HEK293 (cell line): ENCODE results near the gene TMEM45B.
"Not testable (repeated sequence)": the region's sequence is repeated elsewhere in the genome, so short reads cannot be mapped to it uniquely, and the experiment has no call there.

Experiments
- CTCF ChIA-PET: fragments of 350-600 bp; formaldehyde crosslinking; extraction: SDS; loops from one replicate; lab custom pipeline; 2021; ENCODE audit warnings: antibody characterized with exemption; lab: Yijun Ruan, JAX
- POLR2A ChIA-PET: fragments of 300-600 bp; formaldehyde crosslinking; extraction: SDS; loops from one replicate; lab custom pipeline; 2020; ENCODE audit warnings: antibody characterized with exemption, inconsistent platforms; lab: Yijun Ruan, JAX
- H3K27ac ChIP-seq: fragments of 200-500 bp; sonication (Bioruptor generic); 2 replicates; pipeline ENCODE4 v1.5.1; 2014; ENCODE audit warnings: low read depth, low read length, control low read depth, inconsistent platforms; ENCODE audit errors: extremely low read depth
- H3K36me3 ChIP-seq, 2 experiments: fragments of 200-500 bp in 1 of 2; sonication (Bioruptor generic) in 1 of 2; 1 replicate in 1 of 2; 2 replicates in 1 of 2; pipeline ENCODE4 v1.5.1; 2014 to 2017; ENCODE audit warnings: inconsistent platforms in 2 of 2, low read length in 2 of 2; ENCODE audit not compliant: control insufficient read depth in 2 of 2, insufficient read depth in 1 of 2
- H3K4me1 ChIP-seq: fragments of 200-500 bp; sonication (Bioruptor generic); 2 replicates; pipeline ENCODE4 v1.5.1; 2014; ENCODE audit warnings: mild to moderate bottlenecking, low read length, inconsistent platforms; ENCODE audit not compliant: control insufficient read depth, insufficient read depth
- H3K4me3 ChIP-seq: 2 replicates; pipeline ENCODE4 v1.5.1; 2011; ENCODE audit warnings: low read depth, mild to moderate bottlenecking, control low read depth, low read length, moderate library complexity
- H3K9me3 ChIP-seq: fragments of 200-500 bp; sonication (Bioruptor generic); 2 replicates; pipeline ENCODE4 v1.5.1; 2014; ENCODE audit warnings: low read depth, low read length, inconsistent platforms; ENCODE audit not compliant: control insufficient read depth, insufficient read depth
- HIC1 ChIP-seq: fragments of 450-650 bp; formaldehyde crosslinking; IDR thresholded peaks from 2 replicates; pipeline ENCODE4 v1.5.1; 2016; ENCODE audit warnings: missing biosample characterization, missing genetic modification characterization
- OVOL3 ChIP-seq: fragments of 450-650 bp; formaldehyde crosslinking; IDR thresholded peaks from 2 replicates; pipeline ENCODE4 v1.5.1; 2016; ENCODE audit warnings: missing biosample characterization, missing genetic modification characterization
- RBAK ChIP-seq: fragments of 450-650 bp; formaldehyde crosslinking; IDR thresholded peaks from 2 replicates; pipeline ENCODE4 v1.5.1; 2016; ENCODE audit warnings: missing biosample characterization, missing genetic modification characterization
- YY2 ChIP-seq: fragments of 450-650 bp; formaldehyde crosslinking; IDR thresholded peaks from 2 replicates; pipeline ENCODE4 v1.5.1; 2016; ENCODE audit warnings: missing biosample characterization, missing genetic modification characterization
- ZNF169 ChIP-seq: fragments of 450-650 bp; formaldehyde crosslinking; IDR thresholded peaks from 2 replicates; pipeline ENCODE4 v1.5.1; 2016; ENCODE audit warnings: missing biosample characterization, missing genetic modification characterization
- ZNF175 ChIP-seq: fragments of 450-650 bp; formaldehyde crosslinking; IDR thresholded peaks from 2 replicates; pipeline ENCODE4 v1.5.1; 2016; ENCODE audit warnings: missing biosample characterization, missing genetic modification characterization
- ZNF280D ChIP-seq: fragments of 450-650 bp; formaldehyde crosslinking; IDR thresholded peaks from 2 replicates; pipeline ENCODE4 v1.5.1; 2016; ENCODE audit warnings: missing biosample characterization, missing genetic modification characterization
- ZNF311 ChIP-seq: fragments of 450-650 bp; formaldehyde crosslinking; IDR thresholded peaks from 2 replicates; pipeline ENCODE4 v1.5.1; 2017; ENCODE audit warnings: missing biosample characterization, missing genetic modification characterization, borderline replicate concordance
- ZNF449 ChIP-seq: fragments of 450-650 bp; formaldehyde crosslinking; IDR thresholded peaks from 2 replicates; pipeline ENCODE4 v1.5.1; 2017; ENCODE audit warnings: missing biosample characterization, mild to moderate bottlenecking, missing genetic modification characterization, moderate library complexity
- ZNF654 ChIP-seq: fragments of 450-650 bp; formaldehyde crosslinking; IDR thresholded peaks from 2 replicates; pipeline ENCODE4 v1.5.1; 2016; ENCODE audit warnings: low read depth, missing biosample characterization, missing genetic modification characterization
- ZNF785 ChIP-seq: fragments of 450-650 bp; formaldehyde crosslinking; IDR thresholded peaks from 2 replicates; pipeline ENCODE4 v1.5.1; 2016; ENCODE audit warnings: missing biosample characterization, missing genetic modification characterization
- TF ChIP-seq, protein P1 (sequence below): fragments of 450-650 bp; formaldehyde crosslinking; IDR thresholded peaks from 2 replicates; pipeline ENCODE4 v1.5.1; 2016; ENCODE audit warnings: missing biosample characterization, missing genetic modification characterization
- TF ChIP-seq, protein P2 (sequence below): fragments of 450-650 bp; formaldehyde crosslinking; IDR thresholded peaks from 2 replicates; pipeline ENCODE4 v1.5.1; 2017; ENCODE audit warnings: missing biosample characterization, missing genetic modification characterization
- TF ChIP-seq, protein P3 (sequence below): fragments of 450-650 bp; formaldehyde crosslinking; IDR thresholded peaks from 2 replicates; pipeline ENCODE4 v1.5.1; 2017; ENCODE audit warnings: missing biosample characterization, missing genetic modification characterization

TMEM45B gene

GRCh38 chr11:129785383-129786111 lies 30.1 kb upstream of the TMEM45B start:
- TF ChIP-seq, protein P1, sequence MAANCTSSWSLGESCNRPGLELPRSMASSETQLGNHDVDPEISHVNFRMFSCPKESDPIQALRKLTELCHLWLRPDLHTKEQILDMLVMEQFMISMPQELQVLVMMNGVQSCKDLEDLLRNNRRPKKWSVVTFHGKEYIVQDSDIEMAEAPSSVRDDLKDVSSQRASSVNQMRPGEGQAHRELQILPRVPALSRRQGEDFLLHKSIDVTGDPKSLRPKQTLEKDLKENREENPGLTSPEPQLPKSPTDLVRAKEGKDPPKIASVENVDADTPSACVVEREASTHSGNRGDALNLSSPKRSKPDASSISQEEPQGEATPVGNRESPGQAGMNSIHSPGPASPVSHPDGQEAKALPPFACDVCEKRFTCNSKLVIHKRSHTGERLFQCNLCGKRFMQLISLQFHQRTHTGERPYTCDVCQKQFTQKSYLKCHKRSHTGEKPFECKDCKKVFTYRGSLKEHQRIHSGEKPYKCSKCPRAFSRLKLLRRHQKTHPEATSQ (tag by site-specific recombination), result no peak
- peak; percentile 51 for TF ChIP-seq ZNF654 (tag by site-specific recombination)
- TF ChIP-seq, all 188 proteins: peak for 1
- H3K27ac ChIP-seq, result no peak overlapping the region
- no peaks in the 10 kb centered on the region for H3K36me3 ChIP-seq
- ChIA-PET CTCF (interaction anchor here (0.6 to 2.4 kb wide), 14 partner anchors 12 to 1639 kb away, joined by 3 to 20 read pairs (median 4); no protein-coding TSS in a partner anchor), POLR2A (no interaction called here)
- H3K4me3 ChIP-seq, result no peak overlapping the region
- H3K9me3 ChIP-seq, result no peaks in the 10 kb centered on the region
- no peaks in the 10 kb centered on the region for H3K4me1 ChIP-seq

DNA sequence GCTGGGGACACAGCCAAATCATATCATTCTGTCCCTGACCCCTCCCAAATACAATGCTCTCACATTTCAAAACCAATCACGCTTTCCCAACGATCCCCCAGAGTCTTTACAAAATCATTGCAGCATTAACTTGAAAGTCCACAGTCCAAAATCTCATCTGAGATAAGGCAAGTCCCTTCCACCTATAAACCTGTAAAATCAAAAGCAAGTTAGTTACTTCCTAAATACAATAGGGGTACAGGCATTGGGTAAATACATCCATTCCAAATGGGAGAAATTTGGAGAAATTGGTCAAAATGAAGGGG lies 29.6 kb upstream of the TMEM45B start:
- H3K4me3 ChIP-seq, H3K4me1 ChIP-seq, H3K36me3 ChIP-seq, POLR2A ChIA-PET, H3K9me3 ChIP-seq, H3K27ac ChIP-seq: not testable (repeated sequence)
- CTCF ChIA-PET, result interaction anchor here (0.6 to 2.4 kb wide), 11 partner anchors 11 to 1527 kb away, joined by 3 to 20 read pairs (median 4); no protein-coding TSS in a partner anchor

DNA sequence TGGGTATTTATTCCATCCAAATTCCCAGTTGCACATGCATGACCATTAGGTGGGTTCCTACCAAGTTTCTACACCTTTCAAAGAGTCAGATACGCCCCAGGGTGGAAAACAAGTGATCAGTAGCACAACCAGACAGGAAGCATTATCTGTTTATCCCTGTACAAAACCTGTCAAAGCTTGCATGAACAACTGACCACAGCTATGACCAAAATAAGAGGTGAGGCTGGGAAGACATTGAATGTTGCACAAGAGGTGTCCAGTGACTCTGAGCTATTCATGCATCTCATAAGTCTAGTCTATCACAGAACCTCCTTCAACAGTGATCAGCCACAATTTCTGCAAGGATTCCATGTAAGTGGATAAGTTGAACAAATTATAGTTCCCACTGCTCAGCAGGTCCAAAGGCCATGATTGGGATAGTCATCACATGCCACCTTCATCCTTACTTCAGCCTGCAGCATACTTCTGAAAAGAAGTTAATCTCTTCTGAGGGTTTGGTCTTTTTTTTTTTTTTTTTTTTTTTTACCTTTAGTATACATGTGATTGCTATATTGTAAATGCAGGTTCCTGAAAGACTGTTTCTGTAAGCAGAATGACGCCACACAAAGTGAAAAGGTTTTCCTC lies 28.0 kb upstream of the TMEM45B start:
- Histone ChIP-seq H3K9me3 (no peaks in the 10 kb centered on the region), H3K36me3 (no peaks in the 10 kb centered on the region), H3K4me1 (no peaks in the 10 kb centered on the region), H3K27ac (no peak overlapping the region), H3K4me3 (no peak overlapping the region)
- no peak for TF ChIP-seq ZNF785 (tag by site-specific recombination)
- TF ChIP-seq, protein P2, sequence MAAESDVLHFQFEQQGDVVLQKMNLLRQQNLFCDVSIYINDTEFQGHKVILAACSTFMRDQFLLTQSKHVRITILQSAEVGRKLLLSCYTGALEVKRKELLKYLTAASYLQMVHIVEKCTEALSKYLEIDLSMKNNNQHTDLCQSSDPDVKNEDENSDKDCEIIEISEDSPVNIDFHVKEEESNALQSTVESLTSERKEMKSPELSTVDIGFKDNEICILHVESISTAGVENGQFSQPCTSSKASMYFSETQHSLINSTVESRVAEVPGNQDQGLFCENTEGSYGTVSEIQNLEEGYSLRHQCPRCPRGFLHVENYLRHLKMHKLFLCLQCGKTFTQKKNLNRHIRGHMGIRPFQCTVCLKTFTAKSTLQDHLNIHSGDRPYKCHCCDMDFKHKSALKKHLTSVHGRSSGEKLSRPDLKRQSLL (tag by site-specific recombination), result no peak
- TF ChIP-seq, protein P3, sequence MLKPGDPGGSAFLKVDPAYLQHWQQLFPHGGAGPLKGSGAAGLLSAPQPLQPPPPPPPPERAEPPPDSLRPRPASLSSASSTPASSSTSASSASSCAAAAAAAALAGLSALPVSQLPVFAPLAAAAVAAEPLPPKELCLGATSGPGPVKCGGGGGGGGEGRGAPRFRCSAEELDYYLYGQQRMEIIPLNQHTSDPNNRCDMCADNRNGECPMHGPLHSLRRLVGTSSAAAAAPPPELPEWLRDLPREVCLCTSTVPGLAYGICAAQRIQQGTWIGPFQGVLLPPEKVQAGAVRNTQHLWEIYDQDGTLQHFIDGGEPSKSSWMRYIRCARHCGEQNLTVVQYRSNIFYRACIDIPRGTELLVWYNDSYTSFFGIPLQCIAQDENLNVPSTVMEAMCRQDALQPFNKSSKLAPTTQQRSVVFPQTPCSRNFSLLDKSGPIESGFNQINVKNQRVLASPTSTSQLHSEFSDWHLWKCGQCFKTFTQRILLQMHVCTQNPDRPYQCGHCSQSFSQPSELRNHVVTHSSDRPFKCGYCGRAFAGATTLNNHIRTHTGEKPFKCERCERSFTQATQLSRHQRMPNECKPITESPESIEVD, result no peak
- TF ChIP-seq HIC1 (tag by site-specific recombination), result no peak
- TF ChIP-seq OVOL3 (tag by site-specific recombination), result no peak
- no peak for TF ChIP-seq ZNF169 (tag by site-specific recombination)
- ChIA-PET POLR2A (no interaction called here), CTCF (interaction anchor here (1.0 kb wide), 1 partner anchor 12 kb away, joined by 3 read pairs; no protein-coding TSS in a partner anchor)

GRCh38 chr11:129788278-129788677 lies 27.4 kb upstream of the TMEM45B start:
- POLR2A ChIA-PET, result no interaction called here
- H3K27ac ChIP-seq, result no peak overlapping the region
- H3K9me3 ChIP-seq, result no peaks in the 10 kb centered on the region
- no peak overlapping the region for H3K4me3 ChIP-seq
- no peaks in the 10 kb centered on the region for H3K4me1 ChIP-seq
- no peaks in the 10 kb centered on the region for H3K36me3 ChIP-seq
- CTCF ChIA-PET, result no interaction called here
- TF ChIP-seq ZNF280D (no peak), ZNF311 (tag by site-specific recombination) (no peak), ZNF175 (tag by site-specific recombination) (no peak), ZNF449 (no peak), RBAK (tag by site-specific recombination) (no peak), YY2 (tag by site-specific recombination) (no peak)
